ENCODE measurements around the gene SLC38A10. TPM values are rescaled to one million over a fixed set of nuclear protein-coding genes. Genes with fewer than 3 reads are reported as not detected.

Gene SLC38A10
- total RNA-seq, 1 experiment from 2014 or later = 43.8 TPM

DNA sequence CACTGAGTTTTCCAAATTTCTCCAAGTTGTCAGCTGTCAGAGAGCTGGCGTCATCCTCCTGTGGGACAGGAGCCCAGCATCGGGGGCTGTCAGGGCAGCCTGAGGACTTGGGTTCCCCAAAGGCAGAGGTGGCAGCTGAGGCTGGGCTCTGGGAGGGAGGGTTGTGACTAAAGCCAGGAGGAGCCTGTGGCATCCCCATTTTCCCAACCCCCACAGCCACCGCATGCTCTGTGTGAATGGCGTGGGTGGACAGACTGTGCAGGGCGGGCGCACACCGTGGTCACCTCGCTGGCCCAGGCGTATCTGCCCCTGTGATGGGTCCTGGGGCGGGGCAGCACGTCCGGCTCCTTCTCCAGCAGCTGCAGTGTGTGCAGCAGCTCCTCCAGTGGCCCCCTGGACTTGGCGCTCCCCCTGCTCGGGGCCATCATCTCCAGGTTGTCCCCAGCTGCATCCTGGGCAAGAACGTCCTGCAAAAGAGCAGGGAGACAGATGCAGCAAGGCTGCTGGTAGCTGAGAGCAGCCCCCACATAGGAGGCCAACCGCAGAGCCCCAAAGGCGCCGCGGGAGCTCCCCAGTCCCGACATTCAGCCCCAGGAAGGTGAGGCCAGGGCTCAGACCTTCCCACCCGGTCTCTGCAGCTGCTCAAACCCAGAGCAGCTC, 97.1 kb downstream of the SLC38A10 start:
- H3K14ac ChIP-seq (ENCODE audit: insufficient read depth, low read length) = no peak overlapping the region
- no peak overlapping the region for H2AK5ac ChIP-seq (ENCODE audit: insufficient read length, low read length)
- H3K27me3 ChIP-seq (ENCODE audit: insufficient read depth, low read length) = no peaks in the 10 kb centered on the region
- H2BK12ac ChIP-seq (ENCODE audit: insufficient read length, low read depth, low read length) = no peak overlapping the region
- H3K9me3 ChIP-seq (ENCODE audit: control insufficient read depth, low read depth, low read length) = no peaks in the 10 kb centered on the region
- H3K56ac ChIP-seq (ENCODE audit: insufficient read length, low read depth, low read length) = no peak overlapping the region
- TF ChIP-seq, protein P1, sequence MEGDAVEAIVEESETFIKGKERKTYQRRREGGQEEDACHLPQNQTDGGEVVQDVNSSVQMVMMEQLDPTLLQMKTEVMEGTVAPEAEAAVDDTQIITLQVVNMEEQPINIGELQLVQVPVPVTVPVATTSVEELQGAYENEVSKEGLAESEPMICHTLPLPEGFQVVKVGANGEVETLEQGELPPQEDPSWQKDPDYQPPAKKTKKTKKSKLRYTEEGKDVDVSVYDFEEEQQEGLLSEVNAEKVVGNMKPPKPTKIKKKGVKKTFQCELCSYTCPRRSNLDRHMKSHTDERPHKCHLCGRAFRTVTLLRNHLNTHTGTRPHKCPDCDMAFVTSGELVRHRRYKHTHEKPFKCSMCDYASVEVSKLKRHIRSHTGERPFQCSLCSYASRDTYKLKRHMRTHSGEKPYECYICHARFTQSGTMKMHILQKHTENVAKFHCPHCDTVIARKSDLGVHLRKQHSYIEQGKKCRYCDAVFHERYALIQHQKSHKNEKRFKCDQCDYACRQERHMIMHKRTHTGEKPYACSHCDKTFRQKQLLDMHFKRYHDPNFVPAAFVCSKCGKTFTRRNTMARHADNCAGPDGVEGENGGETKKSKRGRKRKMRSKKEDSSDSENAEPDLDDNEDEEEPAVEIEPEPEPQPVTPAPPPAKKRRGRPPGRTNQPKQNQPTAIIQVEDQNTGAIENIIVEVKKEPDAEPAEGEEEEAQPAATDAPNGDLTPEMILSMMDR (conservative IDR thresholded peaks at IDR 0.05) = no peak
- H4K20me1 ChIP-seq (ENCODE audit: control insufficient read depth, insufficient read depth, insufficient read length) = no peaks in the 10 kb centered on the region
- no peak overlapping the region for H4K91ac ChIP-seq (ENCODE audit: insufficient read length, low read depth, low read length)
- H3K27ac ChIP-seq (ENCODE audit: insufficient read length, low read depth, low read length) = no peak overlapping the region
- H2AFZ ChIP-seq (ENCODE audit: low read length) = no peak overlapping the region
- no peak overlapping the region for H3T11ph ChIP-seq (ENCODE audit: low read length)
- peaks cover 0 to 22% (median 13%) of the 10 kb centered on the region in 3 experiments; a peak in 5 of 7 replicates for H3K36me3 Mint-ChIP-seq (ENCODE audit: insufficient read depth in 1 of 3, low read depth in 3 of 3)
- H3K4me2 ChIP-seq (ENCODE audit: insufficient read depth, insufficient read length, low read length) = no peak overlapping the region
- peaks cover 3% of the 10 kb centered on the region in 2 experiments; a peak in 2 of 4 replicates for H3K4me1 Mint-ChIP-seq
- no peaks in the 10 kb centered on the region for H3K27me3 Mint-ChIP-seq (ENCODE audit: low read depth)
- no peak overlapping the region for H2BK20ac ChIP-seq (ENCODE audit: low read depth, low read length, poor library complexity, severe bottlenecking)
- H3K27ac Mint-ChIP-seq = no peak overlapping the region
- H3K23me2 ChIP-seq (ENCODE audit: insufficient read length, low read depth, low read length, poor library complexity, severe bottlenecking) = no peaks in the 10 kb centered on the region
- no peak overlapping the region for H2BK15ac ChIP-seq (ENCODE audit: low read depth, low read length)
- no peak for DNase-seq
- H2BK120ac ChIP-seq (ENCODE audit: low read depth, low read length, poor library complexity, severe bottlenecking) = no peak overlapping the region
- no peak overlapping the region for H4K8ac ChIP-seq (replicated peaks; ENCODE audit: insufficient read length, low read depth, low read length)
- no peak overlapping the region for H4K5ac ChIP-seq (ENCODE audit: insufficient read length, low read depth, low read length)
- WGBS (ENCODE audit: extremely low coverage, insufficient read length, low lambda C conversion rate) = no CpG with 5 or more reads among the region's 21 CpGs
- no peak overlapping the region for H3K4me3 Mint-ChIP-seq
- H3K9me3 Mint-ChIP-seq = no peaks in the 10 kb centered on the region
- no peaks in the 10 kb centered on the region for H3K79me2 ChIP-seq (ENCODE audit: insufficient read depth, low read length)
- H3K79me1 ChIP-seq (ENCODE audit: insufficient read depth, low read depth, low read length, poor library complexity, severe bottlenecking) = no peaks in the 10 kb centered on the region
- no peak overlapping the region for H3K9ac ChIP-seq (ENCODE audit: extremely low read depth, insufficient read length, low read length)
- no peaks in the 10 kb centered on the region for H3K4me1 ChIP-seq (ENCODE audit: insufficient read depth, low read length)
- no peak overlapping the region for H2BK5ac ChIP-seq (ENCODE audit: insufficient read length, low read length)
- no peak overlapping the region for H3K23ac ChIP-seq (ENCODE audit: insufficient read length, low read depth, low read length)
- H3K18ac ChIP-seq (ENCODE audit: insufficient read length, low read depth, low read length) = no peak overlapping the region
- H3K4ac ChIP-seq (ENCODE audit: low read depth, low read length) = no peak overlapping the region

All from H9 (cell line).